T-cell (primary cell): ENCODE data around the gene RTN4RL1. TPM values are rescaled to one million over a fixed set of nuclear protein-coding genes. Genes with fewer than 3 reads are reported as not detected.
A peak's percentile ranks its signal among the peaks of the same experiment; 100 is the strongest.

Experiments used
- ATAC-seq, 4 experiments: fragments of 200-7000 bp in 3 of 4; fragments of 150-1000 bp in 1 of 4; cut with Tn5 transposase; replicated peaks in 1 of 4; 1 replicate in 3 of 4; 2 replicates in 1 of 4; pipeline ENCODE4 v1.10.0; 2021; ENCODE audit warnings: moderate library complexity in 3 of 4, mild to moderate bottlenecking in 2 of 4, moderate number of reproducible peaks in 1 of 4
- CTCF ChIA-PET, 2 donors: fragments of 300-600 bp; sonication (Branson Sonifier 250); formaldehyde crosslinking; loops; one replicate each; lab custom pipeline; 2022; ENCODE audit warnings: antibody characterized with exemption in 2 of 2; lab: Charles Lee
- POLR2A ChIA-PET, 2 donors: fragments of 300-600 bp; sonication (Branson Sonifier 250); formaldehyde crosslinking; loops; one replicate each; lab custom pipeline; 2022; ENCODE audit warnings: antibody characterized with exemption in 2 of 2; lab: Charles Lee
- DNase-seq, 35 experiments: peaks; one replicate each; pipeline versions ENCODE4 v3.0.0 to v3.0.0-alpha.2; 2013 to 2023
- H3K27ac ChIP-seq: one replicate; pipeline ENCODE4 v1.5.1; 2013; ENCODE audit warnings: low read length
- H3K27me3 ChIP-seq, 2 experiments: replicated peaks in 1 of 2; 1 replicate in 1 of 2; 2 replicates in 1 of 2; pipeline versions ENCODE4 v1.6.1 to v1.7.0; 2013; ENCODE audit warnings: low read length in 1 of 2, mixed read lengths in 1 of 2; ENCODE audit not compliant: control insufficient read depth in 2 of 2, insufficient read depth in 2 of 2; ENCODE audit errors: extremely low read depth in 1 of 2
- H3K36me3 ChIP-seq, 2 donors: 1 replicate in 1 of 2; 2 replicates in 1 of 2; pipeline versions ENCODE4 v1.6.1 to v1.7.0; 2013; ENCODE audit warnings: low read length in 1 of 2; ENCODE audit not compliant: control insufficient read depth in 2 of 2, insufficient read depth in 1 of 2; ENCODE audit errors: extremely low read depth in 1 of 2
- H3K4me1 ChIP-seq, 2 experiments: 1 replicate in 1 of 2; 2 replicates in 1 of 2; pipeline versions ENCODE4 v1.6.1 to v1.7.0; 2013; ENCODE audit warnings: low read length in 2 of 2, mixed read lengths in 1 of 2; ENCODE audit not compliant: insufficient read depth in 2 of 2, control insufficient read depth in 1 of 2; ENCODE audit errors: extremely low read depth in 1 of 2
- H3K4me3 ChIP-seq, 2 donors: 1 replicate in 1 of 2; 2 replicates in 1 of 2; pipeline versions ENCODE4 v1.5.1 to v1.7.0; 2013; ENCODE audit warnings: mild to moderate bottlenecking in 2 of 2, low read length in 1 of 2, moderate library complexity in 1 of 2; ENCODE audit not compliant: control insufficient read depth in 1 of 2; ENCODE audit errors: extremely low read depth in 1 of 2
- H3K9me3 ChIP-seq: 2 replicates; pipeline ENCODE4 v1.7.0; 2013
- H3K27ac Mint-ChIP-seq, 2 donors: one replicate each; pipeline ENCODE4 v1.8.0; 2020 to 2021; ENCODE audit warnings: mild to moderate bottlenecking in 2 of 2, mixed read lengths in 2 of 2
- H3K27me3 Mint-ChIP-seq, 2 donors: one replicate each; pipeline ENCODE4 v1.8.0; 2021 to 2022; ENCODE audit warnings: mixed read lengths in 2 of 2
- H3K36me3 Mint-ChIP-seq: one replicate; pipeline ENCODE4 v1.8.0; 2021; ENCODE audit warnings: mixed read lengths
- H3K4me1 Mint-ChIP-seq, 3 donors: one replicate each; pipeline ENCODE4 v1.8.0; 2020 to 2022; ENCODE audit warnings: mixed read lengths in 3 of 3, mild to moderate bottlenecking in 1 of 3
- H3K4me3 Mint-ChIP-seq, 3 donors: one replicate each; pipeline ENCODE4 v1.8.0; 2020 to 2022; ENCODE audit warnings: mild to moderate bottlenecking in 3 of 3, mixed read lengths in 3 of 3, moderate library complexity in 3 of 3
- H3K9me3 Mint-ChIP-seq, 3 donors: one replicate each; pipeline ENCODE4 v1.8.0; 2020 to 2022; ENCODE audit warnings: mixed read lengths in 3 of 3
- WGBS: methylation state at CpG from one replicate; pipeline ENCODE4 v1.1.5; 2013; ENCODE audit warnings: missing lambda C conversion rate; ENCODE audit not compliant: insufficient coverage; 5-methylcytosine and 5-hydroxymethylcytosine counted together
- total RNA-seq, 35 experiments: library from RNA in 6 of 35; stranded (reverse) in 6 of 35; fragments of 120-200 nt in 1 of 35; gene quantifications; one replicate each; pipeline versions ENCODE4 v1.2.1 to v1.2.4 and lab custom pipeline; 2013 to 2026

Gene RTN4RL1
- total RNA-seq, 5 donors from 2014 or later (not counting 1 experiment from before 2014, with no cell fraction given): 0.43 to 1.1 (median 0.63) TPM

GRCh38 chr17:1977583-1978395 is 47.3 kb downstream of the RTN4RL1 start:
- peaks cover 0 to 38% of the 10 kb centered on the region in 2 experiments for H3K27me3 ChIP-seq
- peaks cover 7 to 13% of the 10 kb centered on the region in 2 experiments for H3K4me1 ChIP-seq
- Mint-ChIP-seq H3K4me1 (peaks cover 15 to 22% (median 18%) of the 10 kb centered on the region in 3 donors), H3K36me3 (no peaks in the 10 kb centered on the region), H3K4me3 (peak overlapping the region in 1 of 3 donors; percentile 24), H3K27me3 (peaks cover 9 to 43% of the 10 kb centered on the region in 2 donors), H3K9me3 (no peaks in the 10 kb centered on the region), H3K27ac (no peak overlapping the region)
- H3K36me3 ChIP-seq: no peaks in the 10 kb centered on the region
- DNase-seq (no peak), ATAC-seq (peak in 1 of 4 experiments; percentile 29)
- H3K4me3 ChIP-seq: no peak overlapping the region
- no peaks in the 10 kb centered on the region for H3K9me3 ChIP-seq
- ChIA-PET CTCF (no interaction called here), POLR2A (no interaction called here)
- H3K27ac ChIP-seq: no peak overlapping the region
- WGBS: 32% methylated on average over 31 of the region's 55 CpGs

DNA sequence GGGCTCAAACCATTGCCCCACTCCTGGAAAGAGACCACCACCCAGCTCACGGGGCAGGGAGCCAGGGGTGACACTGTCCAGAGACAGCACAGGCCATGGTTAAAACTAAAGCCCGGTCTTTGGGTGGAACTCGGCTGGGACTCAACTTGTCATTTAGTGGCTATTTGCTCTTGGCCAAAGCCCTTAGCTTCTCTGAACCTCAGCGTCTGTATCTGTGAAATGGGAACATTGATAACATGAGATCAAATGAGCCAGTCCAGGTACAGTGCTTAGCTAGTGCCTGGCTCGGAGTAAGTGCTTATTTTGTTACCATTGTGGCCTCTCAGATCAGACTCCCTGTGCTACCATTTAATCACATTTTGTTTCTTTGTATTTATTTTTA is 48.5 kb downstream of the RTN4RL1 start:
- CTCF ChIA-PET: no interaction called here
- Histone ChIP-seq H3K27ac (no peak overlapping the region), H3K9me3 (no peaks in the 10 kb centered on the region), H3K27me3 (peaks cover 0 to 40% of the 10 kb centered on the region in 2 experiments), H3K36me3 (no peaks in the 10 kb centered on the region), H3K4me1 (peaks cover 10 to 17% of the 10 kb centered on the region in 2 experiments), H3K4me3 (no peak overlapping the region)
- H3K36me3 Mint-ChIP-seq: no peaks in the 10 kb centered on the region
- no peak overlapping the region for H3K27ac Mint-ChIP-seq
- DNase-seq (no peak), ATAC-seq (no peak)
- H3K27me3 Mint-ChIP-seq: peaks cover 14 to 46% of the 10 kb centered on the region in 2 donors
- peaks cover 22 to 28% (median 24%) of the 10 kb centered on the region in 3 donors for H3K4me1 Mint-ChIP-seq
- 82% methylated on average over 4 of the region's 5 CpGs for WGBS
- peak overlapping the region in 1 of 3 donors; percentile 9 for H3K4me3 Mint-ChIP-seq
- H3K9me3 Mint-ChIP-seq: no peaks in the 10 kb centered on the region
- POLR2A ChIA-PET: no interaction called here

DNA sequence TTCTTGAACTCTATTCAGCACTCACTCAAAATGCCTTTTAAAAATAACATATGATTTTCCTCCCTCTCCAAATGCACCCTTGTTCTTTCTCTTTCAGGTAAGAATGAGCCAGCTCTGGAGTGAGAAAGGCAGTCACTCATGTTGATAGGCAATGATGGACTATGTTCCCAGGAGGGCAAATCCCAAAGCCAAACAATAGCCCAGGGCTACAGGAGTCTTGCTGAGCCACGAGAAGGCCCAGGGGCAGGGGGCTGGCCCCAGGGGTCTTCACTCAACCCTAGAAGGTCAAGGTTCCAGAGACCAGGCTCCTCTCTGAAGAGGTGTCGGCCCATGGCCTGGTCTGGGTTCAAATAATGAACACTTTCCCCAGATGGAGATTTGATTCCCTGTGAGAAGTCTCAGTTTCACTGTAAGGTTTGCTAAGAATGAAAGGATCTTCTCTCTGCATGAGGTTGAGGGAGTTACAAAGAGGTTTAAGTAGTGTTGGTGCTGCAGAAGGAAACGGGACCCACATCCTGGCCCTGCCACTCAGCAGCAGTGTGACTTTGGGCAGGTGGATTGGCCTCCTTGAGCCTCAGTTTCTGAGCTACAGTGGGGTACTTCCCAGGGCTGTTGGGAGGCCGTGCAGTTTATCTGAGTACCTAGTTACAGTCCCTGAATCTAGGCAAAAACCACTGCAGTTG is 49.0 kb downstream of the RTN4RL1 start:
- Mint-ChIP-seq H3K9me3 (no peaks in the 10 kb centered on the region), H3K4me1 (peaks cover 22 to 28% (median 24%) of the 10 kb centered on the region in 3 donors), H3K27ac (no peak overlapping the region), H3K4me3 (peak overlapping the region in 1 of 3 donors; percentile 9), H3K36me3 (no peaks in the 10 kb centered on the region), H3K27me3 (peaks cover 17 to 47% of the 10 kb centered on the region in 2 donors)
- DNase-seq (peak in 8 of 35 experiments; percentile 6 to 22 (median 10)), ATAC-seq (peak; percentile 58 to 86 (median 66))
- Histone ChIP-seq H3K36me3 (no peaks in the 10 kb centered on the region), H3K4me3 (no peak overlapping the region), H3K9me3 (no peaks in the 10 kb centered on the region), H3K27ac (no peak overlapping the region), H3K27me3 (peaks cover 0 to 42% of the 10 kb centered on the region in 2 experiments), H3K4me1 (peaks cover 10 to 17% of the 10 kb centered on the region in 2 experiments)
- ChIA-PET POLR2A (no interaction called here), CTCF (no interaction called here)
- WGBS: 44% methylated on average over 2 of the region's 4 CpGs

DNA sequence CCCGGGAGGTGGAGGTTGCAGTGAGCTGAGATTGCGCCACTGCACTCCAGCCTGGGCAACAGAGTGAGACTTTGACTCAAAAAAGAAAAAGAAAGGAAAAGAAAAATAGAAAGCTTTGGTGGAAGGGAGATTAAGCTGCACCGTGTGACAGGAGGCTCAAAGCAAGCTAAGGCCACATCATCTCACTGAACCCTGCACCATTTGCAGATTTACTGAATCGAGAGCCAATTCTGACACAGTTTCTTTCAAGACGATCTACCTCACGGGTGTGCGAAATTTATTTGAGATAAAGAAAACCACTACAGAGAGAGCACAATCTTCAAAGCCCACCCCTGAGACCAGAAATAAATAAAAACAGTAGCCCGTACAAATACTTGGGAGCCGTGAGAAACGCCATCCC is 49.6 kb downstream of the RTN4RL1 start:
- CTCF ChIA-PET: no interaction called here
- Mint-ChIP-seq H3K4me3 (peak overlapping the region in 1 of 3 donors; percentile 9), H3K4me1 (peaks cover 22 to 28% (median 24%) of the 10 kb centered on the region in 3 donors), H3K27ac (peak overlapping the region in 1 of 2 donors; percentile 10), H3K27me3 (peaks cover 22 to 52% of the 10 kb centered on the region in 2 donors), H3K9me3 (no peaks in the 10 kb centered on the region), H3K36me3 (no peaks in the 10 kb centered on the region)
- DNase-seq: no peak
- POLR2A ChIA-PET: no interaction called here
- peaks cover 10 to 17% of the 10 kb centered on the region in 2 experiments for H3K4me1 ChIP-seq
- no peak overlapping the region for H3K27ac ChIP-seq
- H3K27me3 ChIP-seq: peaks cover 0 to 43% of the 10 kb centered on the region in 2 experiments
- WGBS: 58% methylated on average over 4 of the region's 10 CpGs
- H3K9me3 ChIP-seq: no peaks in the 10 kb centered on the region
- H3K4me3 ChIP-seq: no peak overlapping the region
- no peak for ATAC-seq
- H3K36me3 ChIP-seq: no peaks in the 10 kb centered on the region

GRCh38 chr17:1972487-1973160 is 52.5 kb downstream of the RTN4RL1 start:
- DNase-seq (no peak), ATAC-seq (no peak)
- Histone ChIP-seq H3K36me3 (no peaks in the 10 kb centered on the region), H3K27ac (no peak overlapping the region), H3K9me3 (no peaks in the 10 kb centered on the region), H3K4me3 (no peak overlapping the region), H3K27me3 (peaks cover 0 to 56% of the 10 kb centered on the region in 2 experiments), H3K4me1 (peaks cover 10 to 17% of the 10 kb centered on the region in 2 experiments)
- H3K9me3 Mint-ChIP-seq: no peaks in the 10 kb centered on the region
- H3K36me3 Mint-ChIP-seq: no peaks in the 10 kb centered on the region
- no peak overlapping the region for H3K27ac Mint-ChIP-seq
- CTCF ChIA-PET: no interaction called here
- peak overlapping the region in 1 of 3 donors; percentile 15 for H3K4me3 Mint-ChIP-seq
- peaks cover 23 to 27% (median 24%) of the 10 kb centered on the region in 3 donors for H3K4me1 Mint-ChIP-seq
- POLR2A ChIA-PET: no interaction called here
- peaks cover 32 to 60% of the 10 kb centered on the region in 2 donors for H3K27me3 Mint-ChIP-seq
- 61% methylated on average over 19 of the region's 23 CpGs for WGBS

GRCh38 chr17:1970843-1971384 is 54.2 kb downstream of the RTN4RL1 start:
- Histone ChIP-seq H3K36me3 (no peaks in the 10 kb centered on the region), H3K27me3 (peaks cover 0 to 58% of the 10 kb centered on the region in 2 experiments), H3K4me1 (peaks cover 6 to 7% of the 10 kb centered on the region in 2 experiments), H3K27ac (no peak overlapping the region), H3K4me3 (no peak overlapping the region), H3K9me3 (no peaks in the 10 kb centered on the region)
- H3K4me3 Mint-ChIP-seq: no peak overlapping the region
- POLR2A ChIA-PET: no interaction called here
- DNase-seq (no peak), ATAC-seq (no peak)
- CTCF ChIA-PET: no interaction called here
- peaks cover 17 to 26% (median 17%) of the 10 kb centered on the region in 3 donors for H3K4me1 Mint-ChIP-seq
- H3K27ac Mint-ChIP-seq: no peak overlapping the region
- H3K36me3 Mint-ChIP-seq: no peaks in the 10 kb centered on the region
- WGBS: 93% methylated on average over 5 of the region's 12 CpGs
- no peaks in the 10 kb centered on the region for H3K9me3 Mint-ChIP-seq
- H3K27me3 Mint-ChIP-seq: peaks cover 32 to 52% of the 10 kb centered on the region in 2 donors
